ENCODE results near the gene IP6K1. TPM values are rescaled to one million over a fixed set of nuclear protein-coding genes. Genes with fewer than 3 reads are reported as not detected.

Gene IP6K1
- total and polyA plus RNA-seq, 2 experiments from 2014 or later: 10.7 to 35.5 TPM

DNA sequence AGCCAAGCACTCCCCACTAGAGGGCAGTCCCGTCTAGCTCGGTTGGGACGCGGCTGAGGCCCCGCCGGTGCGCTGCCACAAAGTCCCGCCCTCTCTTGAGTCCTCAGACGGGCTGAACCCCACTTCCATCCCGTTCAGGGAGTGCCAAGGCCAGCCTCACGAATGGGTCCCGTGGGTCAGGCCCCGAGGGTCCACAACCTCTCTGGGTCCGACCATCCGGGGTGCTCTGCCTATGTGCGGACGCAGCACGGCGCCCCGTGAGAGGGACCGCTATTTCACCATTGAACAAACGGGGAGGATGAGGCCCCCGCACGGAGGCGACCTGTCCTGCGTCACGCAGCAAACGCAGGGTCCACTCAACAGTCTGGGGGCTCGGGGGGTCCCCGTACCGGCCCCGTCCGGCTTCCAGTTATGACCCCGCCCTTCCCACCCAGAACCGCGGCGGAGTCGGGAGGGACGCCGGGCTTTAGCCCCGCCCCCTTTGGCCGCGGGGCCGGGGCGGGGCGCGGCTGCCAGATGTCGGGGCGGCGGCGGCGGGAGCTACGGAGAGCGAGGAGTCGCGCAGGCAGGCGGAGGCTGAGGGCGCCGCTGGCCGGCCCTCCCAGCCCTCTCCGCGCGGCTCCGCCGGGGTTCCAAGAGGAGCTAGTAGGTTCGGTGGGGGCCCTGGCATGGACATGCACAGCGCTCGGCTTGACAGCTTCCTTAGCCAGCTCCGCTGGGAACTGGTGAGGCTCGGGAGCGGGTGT is 16.6 kb upstream of the IP6K1 start, which contains the start of gene INKA1:
Gene INKA1, plus strand, starts transcription at position 543 of the 746 bp plus-strand sequence. Its CDS starts 132 bp downstream, at position 675.
- Histone ChIP-seq H3K4me1 (ENCODE audit: insufficient read depth) (peaks cover 34% of the 10 kb centered on the region), H3K4me2 (peak within 1 kb of the TSS; percentile 99), H2AFZ (peak within 1 kb of the TSS; percentile 99), H3K27ac (ENCODE audit: low read depth) (no peak within 1 kb of the TSS), H3K9me2 (ENCODE audit: insufficient read depth) (no peaks in the 10 kb centered on the region), H4K20me1 (replicated peaks; ENCODE audit: insufficient read depth) (no peaks in the 10 kb centered on the region), H3K4me3 (peak within 1 kb of the TSS; percentile 93), H3F3A (replicated peaks; ENCODE audit: low read depth) (peaks cover 15% of the 10 kb centered on the region; the same call in 1 of the 2 replicates), H3K36me3 (ENCODE audit: insufficient read depth) (no peaks in the 10 kb centered on the region), H3K79me2 (replicated peaks; ENCODE audit: insufficient read depth) (no peaks in the 10 kb centered on the region), H3K27me3 (ENCODE audit: insufficient read depth) (peaks cover 15% of the 10 kb centered on the region)
- DNase-seq (ENCODE audit: low spot score) (peak; percentile 96), ATAC-seq (peak; percentile 79)
- H3K4me3 Mint-ChIP-seq: peak within 1 kb of the TSS; percentile 73
- no peaks in the 10 kb centered on the region for H3K9me3 Mint-ChIP-seq
- peaks cover 40% of the 10 kb centered on the region for H3K4me1 Mint-ChIP-seq
- no peak within 1 kb of the TSS for H3K27ac Mint-ChIP-seq
- no peak for TF ChIP-seq NANOG (IDR thresholded peaks at IDR 0.05; ENCODE audit: borderline replicate concordance)
- TF ChIP-seq CREB1 (CRISPR knock-in tag; IDR thresholded peaks at IDR 0.05; ENCODE audit: low read depth): no peak
- peak; percentile 5 to 97; a peak in 2 of 4 replicates for TF ChIP-seq CTCF (conservative IDR thresholded peaks at IDR 0.05; ENCODE audit: low read depth in 2 of 2)
- TF ChIP-seq STAT1 (IDR thresholded peaks at IDR 0.05; ENCODE audit: unreplicated experiment): no peak
- H3K36me3 Mint-ChIP-seq (ENCODE audit: low read depth): no peaks in the 10 kb centered on the region
- peaks cover 24% of the 10 kb centered on the region for H3K27me3 Mint-ChIP-seq (ENCODE audit: insufficient read depth, low read depth, poor library complexity)

GRCh38 chr3:49801160-49801559 is 14.8 kb upstream of the IP6K1 start:
- no peaks in the 10 kb centered on the region for H3K36me3 ChIP-seq (ENCODE audit: insufficient read depth)
- H3K9me3 Mint-ChIP-seq: no peaks in the 10 kb centered on the region
- DNase-seq (ENCODE audit: low spot score) (no peak), ATAC-seq (no peak)
- no peaks in the 10 kb centered on the region for H4K20me1 ChIP-seq (replicated peaks; ENCODE audit: insufficient read depth)
- H3K36me3 Mint-ChIP-seq (ENCODE audit: low read depth): no peaks in the 10 kb centered on the region
- no peaks in the 10 kb centered on the region for H3K9me2 ChIP-seq (ENCODE audit: insufficient read depth)
- H3K4me3 ChIP-seq: no peak overlapping the region
- no peak overlapping the region for H3K27ac Mint-ChIP-seq
- H3K4me2 ChIP-seq: no peak overlapping the region
- no peaks in the 10 kb centered on the region for H3K79me2 ChIP-seq (replicated peaks; ENCODE audit: insufficient read depth)
- TF ChIP-seq, protein P1, sequence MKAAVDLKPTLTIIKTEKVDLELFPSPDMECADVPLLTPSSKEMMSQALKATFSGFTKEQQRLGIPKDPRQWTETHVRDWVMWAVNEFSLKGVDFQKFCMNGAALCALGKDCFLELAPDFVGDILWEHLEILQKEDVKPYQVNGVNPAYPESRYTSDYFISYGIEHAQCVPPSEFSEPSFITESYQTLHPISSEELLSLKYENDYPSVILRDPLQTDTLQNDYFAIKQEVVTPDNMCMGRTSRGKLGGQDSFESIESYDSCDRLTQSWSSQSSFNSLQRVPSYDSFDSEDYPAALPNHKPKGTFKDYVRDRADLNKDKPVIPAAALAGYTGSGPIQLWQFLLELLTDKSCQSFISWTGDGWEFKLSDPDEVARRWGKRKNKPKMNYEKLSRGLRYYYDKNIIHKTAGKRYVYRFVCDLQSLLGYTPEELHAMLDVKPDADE (IDR thresholded peaks at IDR 0.05): no peak
- TF ChIP-seq ZNF331 (CRISPR knock-in tag; IDR thresholded peaks at IDR 0.05; ENCODE audit: low read depth) (no peak), ZNF114 (CRISPR knock-in tag; IDR thresholded peaks at IDR 0.05) (no peak), POLR2AphosphoS5 (IDR thresholded peaks at IDR 0.05; ENCODE audit: low read depth) (no peak), NANOG (IDR thresholded peaks at IDR 0.05; ENCODE audit: borderline replicate concordance) (no peak), EZH2 (IDR thresholded peaks at IDR 0.05; ENCODE audit: low read depth, unreplicated experiment) (no peak), EZH2phosphoT487 (IDR thresholded peaks at IDR 0.05; ENCODE audit: unreplicated experiment) (no peak), STAT1 (IDR thresholded peaks at IDR 0.05; ENCODE audit: unreplicated experiment) (no peak)
- 0 out of 2 replicates have a peak, but pooled peaks cover 7% of the 10 kb centered on the region for H3F3A ChIP-seq (replicated peaks; ENCODE audit: low read depth)
- H3K4me1 ChIP-seq (ENCODE audit: insufficient read depth): peaks cover 17% of the 10 kb centered on the region
- H3K4me3 Mint-ChIP-seq: peak overlapping the region; percentile 72; the same call in 1 of the 3 replicates
- H3K4me1 Mint-ChIP-seq: peaks cover 23% of the 10 kb centered on the region
- no peak overlapping the region for H3K27ac ChIP-seq (ENCODE audit: low read depth)
- H2AFZ ChIP-seq: peak overlapping the region; percentile 99; the same call in 1 of the 2 replicates
- peaks cover 20% of the 10 kb centered on the region for H3K27me3 Mint-ChIP-seq (ENCODE audit: insufficient read depth, low read depth, poor library complexity)
- peaks cover 15% of the 10 kb centered on the region for H3K27me3 ChIP-seq (ENCODE audit: insufficient read depth)

Measured in GM23338 (cell line).